DOHH2 (cell line): Measurements from ENCODE around the gene G6PC3.

ENCODE experiments used
- EZH2phosphoT487 ChIP-seq: fragments of 200-600 bp; sonication (generic); IDR thresholded peaks from 2 replicates; pipeline ENCODE4 v1.6.1; 2017; ENCODE audit warnings: borderline replicate concordance, mild to moderate bottlenecking, antibody characterized with exemption, low read length, moderate library complexity, mixed read lengths
- TF ChIP-seq, protein P1 (sequence below): fragments of 200-600 bp; sonication (generic); IDR thresholded peaks from one replicate; pipeline ENCODE4 v1.5.1; 2014; ENCODE audit warnings: antibody characterized with exemption, mild to moderate bottlenecking, low read depth, low read length; ENCODE audit not compliant: poor library complexity, severe bottlenecking

DNA sequence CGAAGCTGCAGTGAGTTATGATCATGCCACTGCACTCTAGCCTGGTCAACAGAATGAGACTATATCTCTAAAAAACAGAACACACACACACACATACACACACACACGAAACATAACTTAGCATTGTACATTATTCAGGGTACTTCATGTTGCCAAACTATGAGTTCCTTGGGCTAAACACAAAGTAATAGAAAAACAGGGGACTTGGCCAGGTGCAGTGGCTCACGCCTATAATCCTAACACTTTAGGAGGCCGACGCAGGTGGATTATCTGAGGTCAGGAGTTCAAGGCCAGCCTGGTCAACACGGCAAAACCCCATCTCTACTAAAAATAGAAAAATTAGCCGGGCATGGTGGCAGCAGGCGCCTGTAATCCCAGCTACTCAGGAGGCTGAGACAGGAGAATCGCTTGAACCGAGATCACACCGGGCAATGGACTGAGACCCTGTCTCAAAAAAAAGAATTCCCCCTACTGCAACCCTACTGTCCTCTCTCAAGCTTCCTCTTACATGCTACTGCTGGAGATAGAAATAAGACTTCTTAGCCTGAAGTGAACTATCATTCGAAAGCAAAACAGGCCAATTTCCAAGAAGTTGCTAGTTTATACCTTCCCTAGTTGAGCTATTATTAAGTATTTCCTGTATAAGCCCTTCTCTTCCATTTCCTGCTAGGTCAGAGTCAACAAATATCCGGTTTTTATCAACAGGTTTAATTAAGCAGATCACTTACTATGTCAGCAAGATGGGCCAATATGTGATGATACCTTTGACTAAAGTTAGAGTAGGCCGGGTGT is 11.2 kb upstream of the G6PC3 start:
- TF ChIP-seq, protein P1, sequence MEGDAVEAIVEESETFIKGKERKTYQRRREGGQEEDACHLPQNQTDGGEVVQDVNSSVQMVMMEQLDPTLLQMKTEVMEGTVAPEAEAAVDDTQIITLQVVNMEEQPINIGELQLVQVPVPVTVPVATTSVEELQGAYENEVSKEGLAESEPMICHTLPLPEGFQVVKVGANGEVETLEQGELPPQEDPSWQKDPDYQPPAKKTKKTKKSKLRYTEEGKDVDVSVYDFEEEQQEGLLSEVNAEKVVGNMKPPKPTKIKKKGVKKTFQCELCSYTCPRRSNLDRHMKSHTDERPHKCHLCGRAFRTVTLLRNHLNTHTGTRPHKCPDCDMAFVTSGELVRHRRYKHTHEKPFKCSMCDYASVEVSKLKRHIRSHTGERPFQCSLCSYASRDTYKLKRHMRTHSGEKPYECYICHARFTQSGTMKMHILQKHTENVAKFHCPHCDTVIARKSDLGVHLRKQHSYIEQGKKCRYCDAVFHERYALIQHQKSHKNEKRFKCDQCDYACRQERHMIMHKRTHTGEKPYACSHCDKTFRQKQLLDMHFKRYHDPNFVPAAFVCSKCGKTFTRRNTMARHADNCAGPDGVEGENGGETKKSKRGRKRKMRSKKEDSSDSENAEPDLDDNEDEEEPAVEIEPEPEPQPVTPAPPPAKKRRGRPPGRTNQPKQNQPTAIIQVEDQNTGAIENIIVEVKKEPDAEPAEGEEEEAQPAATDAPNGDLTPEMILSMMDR, result no peak
- no peak for TF ChIP-seq EZH2phosphoT487
